Fibroblast of lung (primary cell): ENCODE results near the gene ATP8A2. TPM values are rescaled to one million over a fixed set of nuclear protein-coding genes. Genes with fewer than 3 reads are reported as not detected.

Experiments used
- DNase-seq, 2 donors: peaks; one replicate each; pipeline versions ENCODE4 v3.0.0 to v3.0.0-alpha.2; 2010; ENCODE audit warnings: low read depth in 2 of 2
- H2AFZ ChIP-seq: 2 replicates; pipeline ENCODE4 v1.5.1; 2012; ENCODE audit warnings: low read length, control low read depth, inconsistent platforms
- H3K27ac ChIP-seq: 2 replicates; pipeline ENCODE4 v1.5.1; 2011; ENCODE audit warnings: low read length, control low read depth; ENCODE audit not compliant: insufficient read depth
- H3K27me3 ChIP-seq: 2 replicates; pipeline ENCODE4 v1.5.1; 2011; ENCODE audit warnings: mild to moderate bottlenecking, low read length; ENCODE audit not compliant: control insufficient read depth, insufficient read depth
- H3K36me3 ChIP-seq: 2 replicates; pipeline ENCODE4 v1.5.1; 2011; ENCODE audit warnings: low read length; ENCODE audit not compliant: control insufficient read depth, insufficient read depth
- H3K4me1 ChIP-seq: 2 replicates; pipeline ENCODE4 v1.5.1; 2011; ENCODE audit warnings: low read length; ENCODE audit not compliant: control insufficient read depth, insufficient read depth; ENCODE audit errors: extremely low read depth
- H3K4me2 ChIP-seq: 2 replicates; pipeline ENCODE4 v1.5.1; 2011; ENCODE audit warnings: low read length, control low read depth; ENCODE audit not compliant: insufficient read depth; ENCODE audit errors: extremely low read depth
- H3K4me3 ChIP-seq, 4 experiments: fragments of 200-600 bp in 1 of 4; sonication (generic) in 1 of 4; replicated peaks in 1 of 4; 2 replicates each; pipeline ENCODE4 v1.5.1; 2011 to 2016; ENCODE audit warnings: low read length in 4 of 4, low read depth in 3 of 4, mild to moderate bottlenecking in 3 of 4, control low read depth in 2 of 4, inconsistent platforms in 1 of 4, mixed read lengths in 1 of 4; ENCODE audit not compliant: insufficient read depth in 1 of 4; ENCODE audit errors: control extremely low read depth in 1 of 4
- H3K79me2 ChIP-seq: 2 replicates; pipeline ENCODE4 v1.5.1; 2012; ENCODE audit warnings: mild to moderate bottlenecking, low read length, inconsistent platforms; ENCODE audit not compliant: control insufficient read depth, insufficient read depth
- H3K9ac ChIP-seq: 2 replicates; pipeline ENCODE4 v1.5.1; 2011; ENCODE audit warnings: mild to moderate bottlenecking, low read length, control low read depth; ENCODE audit not compliant: insufficient read depth
- H3K9me3 ChIP-seq: 2 replicates; pipeline ENCODE4 v1.5.1; 2012; ENCODE audit warnings: low read depth, low read length; ENCODE audit not compliant: control insufficient read depth, insufficient read depth
- H4K20me1 ChIP-seq: 2 replicates; pipeline ENCODE4 v1.5.1; 2011; ENCODE audit warnings: low read length; ENCODE audit not compliant: control insufficient read depth, insufficient read depth; ENCODE audit errors: extremely low read depth
- EZH2 ChIP-seq: IDR thresholded peaks from 2 replicates; pipeline ENCODE4 v1.5.1; 2012; ENCODE audit warnings: low read length, control low read depth, mild to moderate bottlenecking; ENCODE audit errors: missing control alignments
- polyA plus RNA-seq, 2 donors: library from polyadenylated mRNA; depleted of rRNA in 1 of 2; stranded (reverse) in 1 of 2; unstranded in 1 of 2; fragments of >200 nt; gene quantifications; 2 replicates each; pipeline ENCODE4 v1.2.1, GENCODE V29; 2011 to 2012; ENCODE audit warnings: missing spikeins in 1 of 2
- total RNA-seq: library from RNA; depleted of rRNA; stranded (reverse); fragments of >200 nt; gene quantifications from 2 replicates; pipeline ENCODE4 v1.2.1, GENCODE V29; 2014
- TF ChIP-seq, protein P1 (sequence below), 2 donors: IDR thresholded peaks in 1 of 2; conservative IDR thresholded peaks in 1 of 2; 1 replicate in 1 of 2; 2 replicates in 1 of 2; pipeline ENCODE4 v1.5.1; 2011 to 2012; ENCODE audit warnings: low read length in 2 of 2, control low read depth in 1 of 2, inconsistent platforms in 1 of 2, low read depth in 1 of 2, mild to moderate bottlenecking in 1 of 2

The ATP8A2 gene
- total and polyA plus RNA-seq, 2 donors (not counting 1 experiment from before 2014, with no cell fraction given) = under 0.01 to 0.01 TPM

DNA sequence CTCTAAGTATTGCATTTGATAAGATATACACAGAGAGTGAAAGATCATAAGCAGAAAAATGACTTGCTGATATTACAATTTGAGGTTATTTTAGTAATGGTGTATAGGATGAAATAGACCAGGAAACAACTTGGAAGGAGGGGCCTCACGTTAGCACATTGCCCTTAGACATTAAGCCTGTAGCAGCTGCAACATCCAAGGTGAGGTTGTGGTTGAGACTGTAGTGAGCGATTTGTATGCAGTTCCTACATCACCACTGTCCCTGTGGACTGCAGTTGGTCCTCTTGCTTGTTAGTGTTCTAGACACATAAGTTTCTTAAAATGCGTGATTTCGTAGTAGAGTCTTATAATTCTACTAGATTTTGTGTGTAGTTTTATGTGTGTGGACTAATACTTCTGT is 311.3 kb downstream of the ATP8A2 start:
- TF ChIP-seq, protein P1, sequence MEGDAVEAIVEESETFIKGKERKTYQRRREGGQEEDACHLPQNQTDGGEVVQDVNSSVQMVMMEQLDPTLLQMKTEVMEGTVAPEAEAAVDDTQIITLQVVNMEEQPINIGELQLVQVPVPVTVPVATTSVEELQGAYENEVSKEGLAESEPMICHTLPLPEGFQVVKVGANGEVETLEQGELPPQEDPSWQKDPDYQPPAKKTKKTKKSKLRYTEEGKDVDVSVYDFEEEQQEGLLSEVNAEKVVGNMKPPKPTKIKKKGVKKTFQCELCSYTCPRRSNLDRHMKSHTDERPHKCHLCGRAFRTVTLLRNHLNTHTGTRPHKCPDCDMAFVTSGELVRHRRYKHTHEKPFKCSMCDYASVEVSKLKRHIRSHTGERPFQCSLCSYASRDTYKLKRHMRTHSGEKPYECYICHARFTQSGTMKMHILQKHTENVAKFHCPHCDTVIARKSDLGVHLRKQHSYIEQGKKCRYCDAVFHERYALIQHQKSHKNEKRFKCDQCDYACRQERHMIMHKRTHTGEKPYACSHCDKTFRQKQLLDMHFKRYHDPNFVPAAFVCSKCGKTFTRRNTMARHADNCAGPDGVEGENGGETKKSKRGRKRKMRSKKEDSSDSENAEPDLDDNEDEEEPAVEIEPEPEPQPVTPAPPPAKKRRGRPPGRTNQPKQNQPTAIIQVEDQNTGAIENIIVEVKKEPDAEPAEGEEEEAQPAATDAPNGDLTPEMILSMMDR (conservative IDR thresholded peaks at IDR 0.05 in 1 of 2, IDR thresholded peaks at IDR 0.05 in 1 of 2; ENCODE audit: low read depth in 1 of 2, low read length in 2 of 2) = no peak
- TF ChIP-seq EZH2 = no peak
- no peaks in the 10 kb centered on the region for H4K20me1 ChIP-seq
- H3K27ac ChIP-seq = no peak overlapping the region
- H3K9me3 ChIP-seq = no peaks in the 10 kb centered on the region
- H3K4me3 ChIP-seq = no peak overlapping the region
- H3K9ac ChIP-seq = no peak overlapping the region
- H3K4me2 ChIP-seq = no peak overlapping the region
- no peaks in the 10 kb centered on the region for H3K36me3 ChIP-seq
- no peaks in the 10 kb centered on the region for H3K79me2 ChIP-seq
- no peak for DNase-seq
- H3K27me3 ChIP-seq = no peaks in the 10 kb centered on the region
- no peak overlapping the region for H2AFZ ChIP-seq
- H3K4me1 ChIP-seq = no peaks in the 10 kb centered on the region

DNA sequence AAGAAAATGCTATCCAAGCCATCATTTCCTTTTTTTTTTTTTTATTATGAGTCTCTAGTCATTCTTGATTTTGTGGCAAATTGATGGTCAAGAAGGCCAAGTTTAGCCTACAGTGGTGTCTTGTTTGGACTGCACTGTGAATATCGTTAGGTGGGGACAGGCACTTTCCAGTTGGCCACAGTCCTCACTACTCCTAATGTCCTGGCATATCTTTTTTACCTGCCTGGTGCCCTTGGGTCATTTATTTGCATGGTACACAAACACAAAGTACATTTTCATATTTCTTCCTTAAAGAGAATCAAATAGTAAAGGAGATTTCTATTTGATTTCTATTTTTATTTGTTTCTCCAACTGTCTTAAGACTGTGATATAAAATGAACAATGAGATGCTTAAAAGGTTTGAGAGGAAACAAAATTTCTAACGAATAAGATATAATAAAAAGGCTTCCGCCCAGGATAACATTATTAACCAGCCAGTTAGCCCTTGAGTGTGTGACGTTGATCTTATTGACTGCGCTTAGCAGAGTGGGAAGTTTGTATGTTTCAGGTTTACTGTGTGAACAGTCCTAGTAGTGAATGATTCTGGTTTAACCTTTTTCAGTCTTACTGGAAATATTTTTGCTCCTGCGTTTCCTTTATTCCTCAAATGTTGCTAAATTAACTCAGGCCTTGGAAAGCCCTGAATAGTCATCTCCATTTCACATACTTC is 312.0 kb downstream of the ATP8A2 start:
- no peaks in the 10 kb centered on the region for H4K20me1 ChIP-seq
- no peak for DNase-seq
- H3K79me2 ChIP-seq = no peaks in the 10 kb centered on the region

DNA sequence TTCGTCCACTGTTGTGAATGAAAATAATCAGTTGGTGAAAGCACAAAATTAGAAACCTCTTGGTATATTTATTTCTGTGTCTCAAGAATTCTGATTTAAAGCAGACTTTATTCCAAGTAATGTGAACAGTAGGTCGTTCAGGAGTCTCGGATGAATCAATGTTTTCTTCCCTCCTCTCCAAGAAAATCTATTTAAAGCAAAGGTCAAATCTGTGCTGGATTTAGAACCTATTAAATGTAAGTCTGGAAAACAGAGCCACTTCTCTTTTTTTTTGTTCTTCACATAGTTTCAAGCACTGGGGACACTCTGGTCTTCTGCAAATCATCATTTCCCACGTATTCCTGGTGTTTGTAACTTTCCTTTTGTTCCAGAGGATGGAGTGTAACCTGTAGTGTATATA is 312.7 kb downstream of the ATP8A2 start:
- H3K27ac ChIP-seq = no peak overlapping the region

More for the DNA sequence above, 312.0 kb downstream of the ATP8A2 start:
- no peaks in the 10 kb centered on the region for H3K4me1 ChIP-seq
- no peak overlapping the region for H3K27ac ChIP-seq
- no peak overlapping the region for H3K4me2 ChIP-seq
- no peak overlapping the region for H2AFZ ChIP-seq
- no peak for TF ChIP-seq EZH2
- TF ChIP-seq, protein P1 (conservative IDR thresholded peaks at IDR 0.05 in 1 of 2, IDR thresholded peaks at IDR 0.05 in 1 of 2; ENCODE audit: low read depth in 1 of 2, low read length in 2 of 2) = no peak
- no peak overlapping the region for H3K9ac ChIP-seq
- no peaks in the 10 kb centered on the region for H3K27me3 ChIP-seq
- no peaks in the 10 kb centered on the region for H3K9me3 ChIP-seq
- no peak overlapping the region for H3K4me3 ChIP-seq
- no peaks in the 10 kb centered on the region for H3K36me3 ChIP-seq

More for the DNA sequence above, 312.7 kb downstream of the ATP8A2 start:
- Histone ChIP-seq H3K4me1 (no peaks in the 10 kb centered on the region), H3K27me3 (no peaks in the 10 kb centered on the region), H2AFZ (no peak overlapping the region), H3K79me2 (no peaks in the 10 kb centered on the region), H3K9ac (no peak overlapping the region), H3K4me2 (no peak overlapping the region), H4K20me1 (no peaks in the 10 kb centered on the region), H3K9me3 (no peaks in the 10 kb centered on the region), H3K36me3 (no peaks in the 10 kb centered on the region), H3K4me3 (no peak overlapping the region)
- TF ChIP-seq EZH2 = no peak
- TF ChIP-seq, protein P1 (conservative IDR thresholded peaks at IDR 0.05 in 1 of 2, IDR thresholded peaks at IDR 0.05 in 1 of 2; ENCODE audit: low read depth in 1 of 2, low read length in 2 of 2) = no peak
- no peak for DNase-seq
